ENCODE results near the gene AP1S3. TPM values are rescaled to one million over a fixed set of nuclear protein-coding genes. Genes with fewer than 3 reads are reported as not detected.

AP1S3 gene
- total RNA-seq, 1 experiment from 2014 or later, result 185 TPM

- peaks cover 53 to 89% of the 10 kb centered on the region in 2 experiments for H3K4me1 ChIP-seq (ENCODE audit: control insufficient read depth in 1 of 2, insufficient read depth in 2 of 2, low read length in 2 of 2)
- TF ChIP-seq MAX (IDR thresholded peaks at IDR 0.05) (no peak), ZFX (IDR thresholded peaks at IDR 0.05) (no peak), ATF3 (IDR thresholded peaks at IDR 0.05) (no peak), YY1 (IDR thresholded peaks at IDR 0.05; ENCODE audit: extremely low read depth, insufficient replicate concordance, low read depth, low read length) (no peak), POLR2AphosphoS5 (IDR thresholded peaks at IDR 0.05; ENCODE audit: low read depth, low read length) (no peak; the same call in 1 of the 2 replicates), EZH2 (IDR thresholded peaks at IDR 0.05) (no peak), SIN3A (IDR thresholded peaks at IDR 0.05; ENCODE audit: low read depth) (no peak), TCF7L2 (IDR thresholded peaks at IDR 0.05; ENCODE audit: borderline replicate concordance, extremely low read depth, insufficient read depth, insufficient read length) (no peak), SRF (IDR thresholded peaks at IDR 0.05; ENCODE audit: low read depth) (no peak)
- TF ChIP-seq, protein P1, sequence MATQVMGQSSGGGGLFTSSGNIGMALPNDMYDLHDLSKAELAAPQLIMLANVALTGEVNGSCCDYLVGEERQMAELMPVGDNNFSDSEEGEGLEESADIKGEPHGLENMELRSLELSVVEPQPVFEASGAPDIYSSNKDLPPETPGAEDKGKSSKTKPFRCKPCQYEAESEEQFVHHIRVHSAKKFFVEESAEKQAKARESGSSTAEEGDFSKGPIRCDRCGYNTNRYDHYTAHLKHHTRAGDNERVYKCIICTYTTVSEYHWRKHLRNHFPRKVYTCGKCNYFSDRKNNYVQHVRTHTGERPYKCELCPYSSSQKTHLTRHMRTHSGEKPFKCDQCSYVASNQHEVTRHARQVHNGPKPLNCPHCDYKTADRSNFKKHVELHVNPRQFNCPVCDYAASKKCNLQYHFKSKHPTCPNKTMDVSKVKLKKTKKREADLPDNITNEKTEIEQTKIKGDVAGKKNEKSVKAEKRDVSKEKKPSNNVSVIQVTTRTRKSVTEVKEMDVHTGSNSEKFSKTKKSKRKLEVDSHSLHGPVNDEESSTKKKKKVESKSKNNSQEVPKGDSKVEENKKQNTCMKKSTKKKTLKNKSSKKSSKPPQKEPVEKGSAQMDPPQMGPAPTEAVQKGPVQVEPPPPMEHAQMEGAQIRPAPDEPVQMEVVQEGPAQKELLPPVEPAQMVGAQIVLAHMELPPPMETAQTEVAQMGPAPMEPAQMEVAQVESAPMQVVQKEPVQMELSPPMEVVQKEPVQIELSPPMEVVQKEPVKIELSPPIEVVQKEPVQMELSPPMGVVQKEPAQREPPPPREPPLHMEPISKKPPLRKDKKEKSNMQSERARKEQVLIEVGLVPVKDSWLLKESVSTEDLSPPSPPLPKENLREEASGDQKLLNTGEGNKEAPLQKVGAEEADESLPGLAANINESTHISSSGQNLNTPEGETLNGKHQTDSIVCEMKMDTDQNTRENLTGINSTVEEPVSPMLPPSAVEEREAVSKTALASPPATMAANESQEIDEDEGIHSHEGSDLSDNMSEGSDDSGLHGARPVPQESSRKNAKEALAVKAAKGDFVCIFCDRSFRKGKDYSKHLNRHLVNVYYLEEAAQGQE (IDR thresholded peaks at IDR 0.05; ENCODE audit: low read depth), result no peak
- H3K4me3 ChIP-seq (replicated peaks in 1 of 2; ENCODE audit: low read depth in 1 of 2, low read length in 2 of 2), result no peak overlapping the region
- peaks cover 0 to 3% of the 10 kb centered on the region in 2 experiments; a peak in 1 of 4 replicates for H3K9me3 ChIP-seq (ENCODE audit: control insufficient read depth in 1 of 2, insufficient read depth in 1 of 2, low read depth in 1 of 2, low read length in 2 of 2)
- no peaks in the 10 kb centered on the region for H3K9me2 ChIP-seq (ENCODE audit: insufficient read depth)
- H3K9ac ChIP-seq (ENCODE audit: low read length), result no peak overlapping the region
- peaks cover 98% of the 10 kb centered on the region for H3K79me2 ChIP-seq (ENCODE audit: insufficient read depth, low read length)
- RAD21 ChIA-PET (ENCODE audit: low non-redundant PET in 1 of 2, low total read pairs in 2 of 2, uncharacterized antibody in 2 of 2, unreplicated experiment in 2 of 2), result no interaction called here
- DNase-seq (ENCODE audit: low read depth, low spot score) (no peak), ATAC-seq (no peak)
- no peak overlapping the region for H2AFZ ChIP-seq (ENCODE audit: low read depth, low read length, poor library complexity, severe bottlenecking)
- H4K20me1 ChIP-seq (ENCODE audit: insufficient read depth), result peaks cover 6% of the 10 kb centered on the region; the same call in 1 of the 2 replicates
- no peaks in the 10 kb centered on the region for H3K27me3 ChIP-seq (ENCODE audit: insufficient read depth, low read length)
- no TSS peak for BruUV-seq (replicated peaks)
- 0 out of 2 replicates have a peak overlapping the region, but pooled peaks have one; percentile 8 for H3K27ac ChIP-seq (ENCODE audit: low read depth, low read length)
- no peak overlapping the region for H3K4me2 ChIP-seq (ENCODE audit: low read length)
- intact Hi-C loops (cut with micrococcal nuclease), result no loop called here
- CTCF ChIA-PET, result no interaction called here
- peaks cover 0 to 4% of the 10 kb centered on the region in 2 experiments; a peak in 1 of 4 replicates for H3K36me3 ChIP-seq (ENCODE audit: control insufficient read depth in 1 of 2, insufficient read depth in 2 of 2, low read length in 2 of 2)
- POLR2A ChIA-PET, result no interaction called here
Measured at GRCh38 chr2:223786943-223787342, 50.4 kb downstream of the AP1S3 start.
